Activated B cell treated with CpG ODN at 0.5 μM for 24 hours (primary cell): ENCODE data around the gene FLT1. TPM values are rescaled to one million over a fixed set of nuclear protein-coding genes. Genes with fewer than 3 reads are reported as not detected.

Experiments used
- ATAC-seq: fragments of 200-7000 bp; cut with Tn5 transposase; one replicate; pipeline ENCODE4 v1.10.0; 2021; ENCODE audit warnings: low read depth, mild to moderate bottlenecking, moderate library complexity
- CTCF ChIA-PET: fragments of 350-600 bp; sonication (Branson Sonifier 250); formaldehyde crosslinking; loops from one replicate; lab custom pipeline; 2021; ENCODE audit warnings: antibody characterized with exemption; lab: Charles Lee
- POLR2A ChIA-PET: fragments of 350-600 bp; sonication (Branson Sonifier 250); formaldehyde crosslinking; loops from one replicate; lab custom pipeline; 2021; ENCODE audit warnings: antibody characterized with exemption; lab: Charles Lee
- DNase-seq: peaks from one replicate; pipeline ENCODE4 v3.0.0; 2022
- H3K27ac Mint-ChIP-seq: one replicate; pipeline ENCODE4 v1.8.0; 2020; ENCODE audit warnings: mixed read lengths
- H3K27me3 Mint-ChIP-seq: one replicate; pipeline ENCODE4 v1.8.0; 2021; ENCODE audit warnings: mixed read lengths
- H3K36me3 Mint-ChIP-seq: one replicate; pipeline ENCODE4 v1.8.0; 2021; ENCODE audit warnings: low read depth, mixed read lengths
- H3K4me1 Mint-ChIP-seq: one replicate; pipeline ENCODE4 v1.8.0; 2021; ENCODE audit warnings: mixed read lengths
- H3K4me3 Mint-ChIP-seq: one replicate; pipeline ENCODE4 v1.8.0; 2020; ENCODE audit warnings: mild to moderate bottlenecking, mixed read lengths
- H3K9me3 Mint-ChIP-seq: one replicate; pipeline ENCODE4 v1.8.0; 2020; ENCODE audit warnings: mixed read lengths
- intact Hi-C: fragments of 100-400 bp; cut with micrococcal nuclease; formaldehyde crosslinking; loops from one replicate; pipeline ENCODE4 v1.15.1; 2024
- total RNA-seq: library from RNA; stranded (reverse); gene quantifications from 2 replicates; pipeline ENCODE4 v1.2.3, GENCODE V29; 2022
- TF ChIP-seq, protein P1 (sequence below): fragments of 200-600 bp; IDR thresholded peaks from one replicate; pipeline ENCODE4 v1.8.0; 2022; ENCODE audit warnings: antibody characterized with exemption, mild to moderate bottlenecking

The FLT1 gene, protein sequence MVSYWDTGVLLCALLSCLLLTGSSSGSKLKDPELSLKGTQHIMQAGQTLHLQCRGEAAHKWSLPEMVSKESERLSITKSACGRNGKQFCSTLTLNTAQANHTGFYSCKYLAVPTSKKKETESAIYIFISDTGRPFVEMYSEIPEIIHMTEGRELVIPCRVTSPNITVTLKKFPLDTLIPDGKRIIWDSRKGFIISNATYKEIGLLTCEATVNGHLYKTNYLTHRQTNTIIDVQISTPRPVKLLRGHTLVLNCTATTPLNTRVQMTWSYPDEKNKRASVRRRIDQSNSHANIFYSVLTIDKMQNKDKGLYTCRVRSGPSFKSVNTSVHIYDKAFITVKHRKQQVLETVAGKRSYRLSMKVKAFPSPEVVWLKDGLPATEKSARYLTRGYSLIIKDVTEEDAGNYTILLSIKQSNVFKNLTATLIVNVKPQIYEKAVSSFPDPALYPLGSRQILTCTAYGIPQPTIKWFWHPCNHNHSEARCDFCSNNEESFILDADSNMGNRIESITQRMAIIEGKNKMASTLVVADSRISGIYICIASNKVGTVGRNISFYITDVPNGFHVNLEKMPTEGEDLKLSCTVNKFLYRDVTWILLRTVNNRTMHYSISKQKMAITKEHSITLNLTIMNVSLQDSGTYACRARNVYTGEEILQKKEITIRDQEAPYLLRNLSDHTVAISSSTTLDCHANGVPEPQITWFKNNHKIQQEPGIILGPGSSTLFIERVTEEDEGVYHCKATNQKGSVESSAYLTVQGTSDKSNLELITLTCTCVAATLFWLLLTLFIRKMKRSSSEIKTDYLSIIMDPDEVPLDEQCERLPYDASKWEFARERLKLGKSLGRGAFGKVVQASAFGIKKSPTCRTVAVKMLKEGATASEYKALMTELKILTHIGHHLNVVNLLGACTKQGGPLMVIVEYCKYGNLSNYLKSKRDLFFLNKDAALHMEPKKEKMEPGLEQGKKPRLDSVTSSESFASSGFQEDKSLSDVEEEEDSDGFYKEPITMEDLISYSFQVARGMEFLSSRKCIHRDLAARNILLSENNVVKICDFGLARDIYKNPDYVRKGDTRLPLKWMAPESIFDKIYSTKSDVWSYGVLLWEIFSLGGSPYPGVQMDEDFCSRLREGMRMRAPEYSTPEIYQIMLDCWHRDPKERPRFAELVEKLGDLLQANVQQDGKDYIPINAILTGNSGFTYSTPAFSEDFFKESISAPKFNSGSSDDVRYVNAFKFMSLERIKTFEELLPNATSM (N-terminal part only)
- 0.46 and 1.3 TPM in 2 replicates for total RNA-seq

- POLR2A ChIA-PET, result no interaction called here
- Mint-ChIP-seq H3K9me3 (no peaks in the 10 kb centered on the region), H3K36me3 (no peaks in the 10 kb centered on the region), H3K4me1 (peaks cover 16% of the 10 kb centered on the region), H3K4me3 (peak within 1 kb of the TSS; percentile 71), H3K27me3 (peaks cover 29% of the 10 kb centered on the region), H3K27ac (no peak within 1 kb of the TSS)
- TF ChIP-seq, protein P1, sequence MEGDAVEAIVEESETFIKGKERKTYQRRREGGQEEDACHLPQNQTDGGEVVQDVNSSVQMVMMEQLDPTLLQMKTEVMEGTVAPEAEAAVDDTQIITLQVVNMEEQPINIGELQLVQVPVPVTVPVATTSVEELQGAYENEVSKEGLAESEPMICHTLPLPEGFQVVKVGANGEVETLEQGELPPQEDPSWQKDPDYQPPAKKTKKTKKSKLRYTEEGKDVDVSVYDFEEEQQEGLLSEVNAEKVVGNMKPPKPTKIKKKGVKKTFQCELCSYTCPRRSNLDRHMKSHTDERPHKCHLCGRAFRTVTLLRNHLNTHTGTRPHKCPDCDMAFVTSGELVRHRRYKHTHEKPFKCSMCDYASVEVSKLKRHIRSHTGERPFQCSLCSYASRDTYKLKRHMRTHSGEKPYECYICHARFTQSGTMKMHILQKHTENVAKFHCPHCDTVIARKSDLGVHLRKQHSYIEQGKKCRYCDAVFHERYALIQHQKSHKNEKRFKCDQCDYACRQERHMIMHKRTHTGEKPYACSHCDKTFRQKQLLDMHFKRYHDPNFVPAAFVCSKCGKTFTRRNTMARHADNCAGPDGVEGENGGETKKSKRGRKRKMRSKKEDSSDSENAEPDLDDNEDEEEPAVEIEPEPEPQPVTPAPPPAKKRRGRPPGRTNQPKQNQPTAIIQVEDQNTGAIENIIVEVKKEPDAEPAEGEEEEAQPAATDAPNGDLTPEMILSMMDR, result no peak
- intact Hi-C loops, result loop anchor here (5.0 to 10.0 kb wide), 3 partner anchors 37 to 300 kb away; no protein-coding TSS in a partner anchor
- ATAC-seq (peak; percentile 42), DNase-seq (peak; percentile 35)
- CTCF ChIA-PET, result no interaction called here
These were observed at the start of gene FLT1 for GRCh38 chr13:28494778-28495537. TSS of gene FLT1 (minus strand) at chr13:28495128. CDS start at chr13:28494843, 285 bp downstream.

- TF ChIP-seq, protein P1, result no peak
- Mint-ChIP-seq H3K27me3 (peaks cover 15% of the 10 kb centered on the region), H3K36me3 (no peaks in the 10 kb centered on the region), H3K27ac (no peak overlapping the region), H3K4me1 (peaks cover 7% of the 10 kb centered on the region), H3K4me3 (no peak overlapping the region), H3K9me3 (peaks cover 6% of the 10 kb centered on the region)
- ChIA-PET POLR2A (no interaction called here), CTCF (no interaction called here)
- DNase-seq, result no peak
- ATAC-seq, result no peak
- intact Hi-C loops, result no loop called here
These were observed 49.1 kb upstream of the FLT1 start for GRCh38 chr13:28544026-28544425.

DNA sequence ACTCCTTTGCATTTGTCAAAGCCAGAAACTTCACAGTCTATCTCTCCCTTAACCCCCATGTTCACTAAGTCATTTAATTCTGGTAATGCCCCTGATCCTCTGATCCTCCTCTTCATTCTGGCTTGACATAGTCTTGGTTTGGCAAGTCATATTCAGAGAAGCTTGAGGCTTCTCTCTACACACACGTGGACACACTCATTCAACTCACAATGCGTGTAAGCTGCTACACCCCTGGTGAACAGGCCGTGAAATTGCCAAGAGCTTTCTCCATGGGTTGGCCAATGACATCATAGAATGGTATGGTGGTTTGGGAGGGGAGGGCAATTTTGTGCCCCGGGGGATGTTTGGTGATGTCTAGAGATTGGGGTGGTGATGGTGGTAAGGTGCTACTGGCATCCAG, 47.9 kb upstream of the FLT1 start:
- intact Hi-C loops, result no loop called here
- DNase-seq, result no peak
- Mint-ChIP-seq H3K27ac (no peak overlapping the region), H3K4me3 (no peak overlapping the region), H3K36me3 (no peaks in the 10 kb centered on the region), H3K27me3 (peaks cover 15% of the 10 kb centered on the region), H3K9me3 (peaks cover 6% of the 10 kb centered on the region), H3K4me1 (peaks cover 7% of the 10 kb centered on the region)
- TF ChIP-seq, protein P1, result no peak
- CTCF ChIA-PET, result interaction anchor here (1.3 kb wide), 1 partner anchor 12 kb away, joined by 3 read pairs; no protein-coding TSS in a partner anchor
- POLR2A ChIA-PET, result no interaction called here
- ATAC-seq, result no peak

DNA sequence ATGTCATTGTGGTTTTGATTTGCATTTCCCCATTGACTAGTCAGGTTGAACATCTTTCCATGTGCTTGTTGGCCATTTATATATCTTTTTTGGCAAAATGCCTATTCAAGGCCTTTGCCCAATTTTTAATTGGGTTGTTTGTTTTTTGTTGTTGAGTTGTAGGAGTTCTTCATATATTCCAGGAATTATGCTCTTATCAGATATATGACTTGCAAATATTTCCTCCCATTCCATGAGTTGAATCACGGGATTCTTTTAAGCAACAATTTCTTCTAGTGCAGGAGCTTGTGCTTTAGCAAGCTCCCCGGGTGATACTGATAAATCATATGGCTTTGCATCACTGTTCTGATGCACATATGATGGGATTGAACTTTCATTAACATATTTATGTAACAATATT, 47.0 kb upstream of the FLT1 start:
- Mint-ChIP-seq H3K27ac (no peak overlapping the region), H3K4me3 (no peak overlapping the region), H3K36me3 (no peaks in the 10 kb centered on the region), H3K4me1 (peaks cover 7% of the 10 kb centered on the region), H3K9me3 (peaks cover 6% of the 10 kb centered on the region), H3K27me3 (peaks cover 10% of the 10 kb centered on the region)
- no peak for DNase-seq
- intact Hi-C loops, result no loop called here
- ChIA-PET POLR2A (no interaction called here), CTCF (no interaction called here)
- TF ChIP-seq, protein P1, result no peak
- ATAC-seq, result no peak
